ENCODE results near the gene EXOC6B. TPM values are rescaled to one million over a fixed set of nuclear protein-coding genes. Genes with fewer than 3 reads are reported as not detected.

The EXOC6B gene
- total RNA-seq, 4 donors from 2014 or later, result 54.0 to 121 (median 78.7) TPM

DNA sequence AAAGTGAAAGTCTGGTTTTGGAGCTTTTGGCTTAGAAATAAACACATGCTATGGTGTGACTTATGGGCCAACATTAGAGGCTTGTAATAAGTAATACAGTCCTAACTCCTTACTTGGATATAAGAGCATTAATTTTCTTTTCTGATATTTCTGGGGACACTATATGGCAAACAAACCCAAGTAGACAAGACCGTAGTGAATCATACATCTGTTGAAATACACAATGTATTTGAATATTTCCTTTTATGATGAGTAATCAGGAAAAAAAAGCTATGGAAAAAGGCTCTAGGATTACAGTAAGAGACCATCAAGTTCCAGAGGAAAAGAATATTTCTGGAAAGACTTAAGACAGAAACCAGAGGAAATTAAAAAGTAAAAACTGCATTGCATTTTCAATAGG is 532.2 kb downstream of the EXOC6B start:
- no peak overlapping the region for H3K27ac ChIP-seq
- DNase-seq (ENCODE audit: low spot score in 2 of 2), result no peak
- no peaks in the 10 kb centered on the region for H3K4me1 ChIP-seq
- TF ChIP-seq POLR2A (IDR thresholded peaks at IDR 0.05), result no peak
- TF ChIP-seq POLR2AphosphoS5 (IDR thresholded peaks at IDR 0.05), result no peak
- no peak for TF ChIP-seq EP300 (IDR thresholded peaks at IDR 0.05)
- no peak for TF ChIP-seq CTCF (IDR thresholded peaks at IDR 0.05)
- no peaks in the 10 kb centered on the region for H3K36me3 ChIP-seq
- H3K4me3 ChIP-seq, result no peak overlapping the region
- H3K27me3 ChIP-seq, result no peaks in the 10 kb centered on the region
- 58% methylated on average over 1 of the region's 1 CpG for WGBS
- H3K9me3 ChIP-seq, result no peaks in the 10 kb centered on the region

DNA sequence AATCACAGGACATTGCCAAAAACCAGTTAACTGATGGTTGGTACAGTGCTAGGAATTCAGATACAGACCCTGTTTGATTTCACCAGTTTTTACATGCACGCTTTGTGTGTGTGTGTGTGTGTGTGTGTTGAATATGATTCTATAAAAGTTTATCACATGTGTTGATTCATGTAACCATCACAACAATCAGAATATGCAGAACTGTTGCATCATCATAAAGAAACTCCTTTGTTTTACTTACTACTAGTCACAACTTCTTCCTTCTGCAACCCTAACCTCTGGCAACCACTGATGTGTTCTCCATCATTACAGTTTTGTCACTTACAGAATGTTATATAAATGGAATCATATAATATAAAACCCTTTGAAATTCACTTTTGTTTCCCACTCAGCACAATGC is 533.4 kb downstream of the EXOC6B start:
- no peak for TF ChIP-seq POLR2AphosphoS5 (IDR thresholded peaks at IDR 0.05)
- no peak for TF ChIP-seq CTCF (IDR thresholded peaks at IDR 0.05)
- TF ChIP-seq EP300 (IDR thresholded peaks at IDR 0.05), result no peak
- TF ChIP-seq POLR2A (IDR thresholded peaks at IDR 0.05), result no peak
- 100% methylated on average over 1 of the region's 1 CpG for WGBS
- DNase-seq (ENCODE audit: low spot score in 2 of 2), result no peak

GRCh38 chr2:72291059-72291458 is 534.8 kb downstream of the EXOC6B start:
- Histone ChIP-seq H3K27ac (no peak overlapping the region), H3K4me3 (no peak overlapping the region), H3K36me3 (no peaks in the 10 kb centered on the region), H3K4me1 (no peaks in the 10 kb centered on the region), H3K9me3 (no peaks in the 10 kb centered on the region), H3K27me3 (no peaks in the 10 kb centered on the region)
- DNase-seq (ENCODE audit: low spot score in 2 of 2), result no peak
- 65% methylated on average over 4 of the region's 4 CpGs for WGBS
- no peak for TF ChIP-seq POLR2A (IDR thresholded peaks at IDR 0.05)
- TF ChIP-seq EP300 (IDR thresholded peaks at IDR 0.05), result no peak
- no peak for TF ChIP-seq CTCF (IDR thresholded peaks at IDR 0.05)
- TF ChIP-seq POLR2AphosphoS5 (IDR thresholded peaks at IDR 0.05), result no peak

More for the DNA sequence above, 533.4 kb downstream of the EXOC6B start:
- Histone ChIP-seq H3K27ac (no peak overlapping the region), H3K9me3 (no peaks in the 10 kb centered on the region), H3K36me3 (no peaks in the 10 kb centered on the region), H3K4me3 (no peak overlapping the region), H3K27me3 (no peaks in the 10 kb centered on the region), H3K4me1 (no peaks in the 10 kb centered on the region)

DNA sequence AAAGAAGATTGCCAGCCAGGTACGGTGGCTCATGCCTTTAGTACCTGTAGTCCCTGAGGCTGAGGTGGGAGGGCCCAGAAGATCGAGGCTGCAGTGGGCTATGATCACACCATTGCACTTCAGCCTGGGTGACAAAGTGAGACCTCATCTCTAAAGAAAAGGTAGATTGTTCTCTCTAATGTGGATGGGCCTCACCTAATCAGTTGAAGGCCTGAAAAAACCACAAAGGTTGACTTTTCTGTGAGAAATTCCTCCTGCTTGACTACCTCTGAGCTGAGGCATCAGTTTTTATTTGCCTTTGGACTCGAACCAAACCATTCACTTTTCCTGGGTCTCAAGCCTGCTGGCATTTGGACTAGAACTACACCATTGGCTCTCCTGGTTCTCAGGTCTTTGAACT is 536.1 kb downstream of the EXOC6B start:
- Histone ChIP-seq H3K9me3 (no peaks in the 10 kb centered on the region), H3K4me1 (no peaks in the 10 kb centered on the region), H3K27ac (no peak overlapping the region), H3K4me3 (no peak overlapping the region), H3K27me3 (no peaks in the 10 kb centered on the region), H3K36me3 (no peaks in the 10 kb centered on the region)
- WGBS, result 90% methylated on average over 3 of the region's 3 CpGs
- DNase-seq (ENCODE audit: low spot score in 2 of 2), result no peak
- TF ChIP-seq CTCF (IDR thresholded peaks at IDR 0.05), result no peak
- TF ChIP-seq POLR2AphosphoS5 (IDR thresholded peaks at IDR 0.05), result no peak
- TF ChIP-seq EP300 (IDR thresholded peaks at IDR 0.05), result no peak
- no peak for TF ChIP-seq POLR2A (IDR thresholded peaks at IDR 0.05)

DNA sequence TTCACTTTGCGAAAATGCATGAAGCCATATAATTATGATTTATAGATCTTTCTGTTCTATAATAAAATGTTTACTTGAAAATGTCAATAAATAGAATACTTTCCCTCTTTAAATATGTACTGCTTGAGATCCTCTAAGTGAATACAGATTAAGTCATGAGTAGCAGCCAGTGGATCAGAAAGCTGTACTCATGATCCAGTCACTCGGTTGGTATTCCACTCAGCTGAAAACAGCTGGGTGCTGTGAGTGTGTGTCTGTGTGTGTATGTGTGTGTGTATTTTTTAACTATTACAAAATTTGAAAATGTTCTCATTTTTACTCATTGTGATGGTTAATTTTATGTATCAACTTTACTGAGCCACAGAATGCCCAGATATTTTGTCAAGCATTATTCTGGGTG is 536.5 kb downstream of the EXOC6B start:
- Histone ChIP-seq H3K4me3 (no peak overlapping the region), H3K27me3 (no peaks in the 10 kb centered on the region), H3K9me3 (no peaks in the 10 kb centered on the region), H3K36me3 (no peaks in the 10 kb centered on the region), H3K4me1 (no peaks in the 10 kb centered on the region), H3K27ac (no peak overlapping the region)
- TF ChIP-seq POLR2A (IDR thresholded peaks at IDR 0.05), result no peak
- TF ChIP-seq EP300 (IDR thresholded peaks at IDR 0.05), result no peak
- TF ChIP-seq POLR2AphosphoS5 (IDR thresholded peaks at IDR 0.05), result no peak
- no peak for TF ChIP-seq CTCF (IDR thresholded peaks at IDR 0.05)
- DNase-seq (ENCODE audit: low spot score in 2 of 2), result no peak
- 92% methylated on average over 2 of the region's 2 CpGs for WGBS

All from suprapubic skin (tissue), 4 donors.